Esophagus muscularis mucosa (tissue), 3 donors: ENCODE results near the gene MOG.

Experiments
- POLR2A ChIP-seq: fragments of 450-650 bp; IDR thresholded peaks from one replicate; pipeline ENCODE4 v1.6.1; 2017; ENCODE audit warnings: antibody characterized with exemption, moderate library complexity, mild to moderate bottlenecking, low read depth
- POLR2AphosphoS5 ChIP-seq, 2 donors: sonication (generic); formaldehyde crosslinking; IDR thresholded peaks; one replicate each; pipeline ENCODE4 v1.6.1; 2017; ENCODE audit warnings: antibody characterized with exemption in 2 of 2
- TF ChIP-seq, protein P1 (sequence below), 3 experiments: fragments of 200-600 bp in 2 of 3; fragments of 450-650 bp in 1 of 3; sonication (generic) in 2 of 3; IDR thresholded peaks; one replicate each; pipeline ENCODE4 v1.5.1; 2017 to 2019; ENCODE audit warnings: antibody characterized with exemption in 3 of 3, mild to moderate bottlenecking in 2 of 3, moderate library complexity in 1 of 3

DNA sequence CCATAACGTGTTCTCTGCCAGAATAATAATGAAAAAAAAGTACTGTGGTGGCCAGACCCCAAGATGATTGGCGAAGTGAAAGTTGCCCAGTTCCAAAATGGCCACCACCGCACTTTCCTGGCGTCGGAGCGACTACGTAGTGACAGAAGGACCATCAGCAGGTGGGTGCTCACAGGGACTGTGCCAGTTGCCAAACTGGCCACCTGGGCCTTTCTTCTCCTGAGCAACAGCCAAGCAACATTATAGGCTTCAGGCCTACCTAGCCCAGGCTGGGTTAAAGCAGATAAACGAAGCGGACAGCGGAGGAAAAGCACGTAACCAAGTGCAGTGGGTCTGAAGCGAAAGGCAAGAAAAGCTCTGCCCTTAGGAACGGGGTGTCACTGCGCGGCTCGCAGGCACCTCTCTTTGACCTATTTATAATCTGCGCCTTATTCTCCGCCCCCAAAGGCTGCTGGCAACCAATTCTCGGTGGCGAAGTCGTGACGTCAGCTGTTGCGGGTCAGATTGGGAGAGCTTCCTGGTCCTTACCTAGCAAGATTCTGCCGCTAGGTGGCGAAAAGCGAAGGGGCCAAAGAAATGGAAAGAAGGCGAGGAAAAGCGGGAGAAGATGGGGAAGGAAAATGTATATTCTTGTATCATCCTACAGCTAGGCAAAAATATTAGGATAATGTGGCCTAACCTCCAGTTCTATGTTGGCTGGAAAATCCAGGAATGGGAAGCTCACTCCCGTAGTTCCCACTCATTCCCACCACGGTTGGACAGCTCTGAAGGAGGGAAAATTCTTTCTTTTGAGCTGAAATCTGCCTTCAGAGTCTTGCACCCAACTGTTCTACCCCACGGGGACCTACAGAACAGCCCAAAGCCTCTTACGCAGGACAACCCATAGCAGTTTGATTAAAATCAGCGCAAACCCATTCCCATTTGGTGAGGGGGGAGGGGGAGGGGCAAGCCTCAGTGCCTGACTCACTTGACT, 6.9 kb upstream of the MOG start:
- TF ChIP-seq POLR2A (no peak), POLR2AphosphoS5 (IDR thresholded peaks at IDR 0.05) (peak; percentile 92 to 94)
- TF ChIP-seq, protein P1, sequence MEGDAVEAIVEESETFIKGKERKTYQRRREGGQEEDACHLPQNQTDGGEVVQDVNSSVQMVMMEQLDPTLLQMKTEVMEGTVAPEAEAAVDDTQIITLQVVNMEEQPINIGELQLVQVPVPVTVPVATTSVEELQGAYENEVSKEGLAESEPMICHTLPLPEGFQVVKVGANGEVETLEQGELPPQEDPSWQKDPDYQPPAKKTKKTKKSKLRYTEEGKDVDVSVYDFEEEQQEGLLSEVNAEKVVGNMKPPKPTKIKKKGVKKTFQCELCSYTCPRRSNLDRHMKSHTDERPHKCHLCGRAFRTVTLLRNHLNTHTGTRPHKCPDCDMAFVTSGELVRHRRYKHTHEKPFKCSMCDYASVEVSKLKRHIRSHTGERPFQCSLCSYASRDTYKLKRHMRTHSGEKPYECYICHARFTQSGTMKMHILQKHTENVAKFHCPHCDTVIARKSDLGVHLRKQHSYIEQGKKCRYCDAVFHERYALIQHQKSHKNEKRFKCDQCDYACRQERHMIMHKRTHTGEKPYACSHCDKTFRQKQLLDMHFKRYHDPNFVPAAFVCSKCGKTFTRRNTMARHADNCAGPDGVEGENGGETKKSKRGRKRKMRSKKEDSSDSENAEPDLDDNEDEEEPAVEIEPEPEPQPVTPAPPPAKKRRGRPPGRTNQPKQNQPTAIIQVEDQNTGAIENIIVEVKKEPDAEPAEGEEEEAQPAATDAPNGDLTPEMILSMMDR (IDR thresholded peaks at IDR 0.05) = peak; percentile 88 to 94 (median 94)
